Measurements from ENCODE around the gene NUCKS1.

Gene NUCKS1

DNA sequence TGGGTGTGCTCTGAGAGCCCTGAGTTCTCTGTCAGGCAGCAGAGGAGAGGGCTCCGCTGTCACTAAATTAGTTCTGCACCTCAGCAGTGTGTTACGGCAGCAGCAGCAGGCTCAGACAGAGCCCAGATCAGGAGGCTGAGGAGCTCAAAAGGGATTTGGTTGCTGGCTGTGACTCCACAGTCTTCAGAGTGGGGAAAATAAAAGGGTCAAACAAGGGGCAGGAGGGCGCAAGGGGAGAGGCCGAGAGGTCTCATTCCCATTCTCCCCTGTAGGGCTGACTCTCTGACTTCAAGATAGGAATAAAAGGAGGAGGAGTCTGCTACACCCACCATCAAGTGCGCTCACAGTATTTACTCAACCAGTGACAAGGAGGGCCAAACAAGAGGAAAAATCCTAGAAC is 60.5 kb downstream of the NUCKS1 start:
- DNase-seq (ENCODE audit: low read depth), result no peak
- TF ChIP-seq POLR2A (IDR thresholded peaks at IDR 0.05; ENCODE audit: extremely low read depth, insufficient read length), result no peak
- TF ChIP-seq, protein P1, sequence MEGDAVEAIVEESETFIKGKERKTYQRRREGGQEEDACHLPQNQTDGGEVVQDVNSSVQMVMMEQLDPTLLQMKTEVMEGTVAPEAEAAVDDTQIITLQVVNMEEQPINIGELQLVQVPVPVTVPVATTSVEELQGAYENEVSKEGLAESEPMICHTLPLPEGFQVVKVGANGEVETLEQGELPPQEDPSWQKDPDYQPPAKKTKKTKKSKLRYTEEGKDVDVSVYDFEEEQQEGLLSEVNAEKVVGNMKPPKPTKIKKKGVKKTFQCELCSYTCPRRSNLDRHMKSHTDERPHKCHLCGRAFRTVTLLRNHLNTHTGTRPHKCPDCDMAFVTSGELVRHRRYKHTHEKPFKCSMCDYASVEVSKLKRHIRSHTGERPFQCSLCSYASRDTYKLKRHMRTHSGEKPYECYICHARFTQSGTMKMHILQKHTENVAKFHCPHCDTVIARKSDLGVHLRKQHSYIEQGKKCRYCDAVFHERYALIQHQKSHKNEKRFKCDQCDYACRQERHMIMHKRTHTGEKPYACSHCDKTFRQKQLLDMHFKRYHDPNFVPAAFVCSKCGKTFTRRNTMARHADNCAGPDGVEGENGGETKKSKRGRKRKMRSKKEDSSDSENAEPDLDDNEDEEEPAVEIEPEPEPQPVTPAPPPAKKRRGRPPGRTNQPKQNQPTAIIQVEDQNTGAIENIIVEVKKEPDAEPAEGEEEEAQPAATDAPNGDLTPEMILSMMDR (IDR thresholded peaks at IDR 0.05; ENCODE audit: low read depth, low read length), result no peak

DNA sequence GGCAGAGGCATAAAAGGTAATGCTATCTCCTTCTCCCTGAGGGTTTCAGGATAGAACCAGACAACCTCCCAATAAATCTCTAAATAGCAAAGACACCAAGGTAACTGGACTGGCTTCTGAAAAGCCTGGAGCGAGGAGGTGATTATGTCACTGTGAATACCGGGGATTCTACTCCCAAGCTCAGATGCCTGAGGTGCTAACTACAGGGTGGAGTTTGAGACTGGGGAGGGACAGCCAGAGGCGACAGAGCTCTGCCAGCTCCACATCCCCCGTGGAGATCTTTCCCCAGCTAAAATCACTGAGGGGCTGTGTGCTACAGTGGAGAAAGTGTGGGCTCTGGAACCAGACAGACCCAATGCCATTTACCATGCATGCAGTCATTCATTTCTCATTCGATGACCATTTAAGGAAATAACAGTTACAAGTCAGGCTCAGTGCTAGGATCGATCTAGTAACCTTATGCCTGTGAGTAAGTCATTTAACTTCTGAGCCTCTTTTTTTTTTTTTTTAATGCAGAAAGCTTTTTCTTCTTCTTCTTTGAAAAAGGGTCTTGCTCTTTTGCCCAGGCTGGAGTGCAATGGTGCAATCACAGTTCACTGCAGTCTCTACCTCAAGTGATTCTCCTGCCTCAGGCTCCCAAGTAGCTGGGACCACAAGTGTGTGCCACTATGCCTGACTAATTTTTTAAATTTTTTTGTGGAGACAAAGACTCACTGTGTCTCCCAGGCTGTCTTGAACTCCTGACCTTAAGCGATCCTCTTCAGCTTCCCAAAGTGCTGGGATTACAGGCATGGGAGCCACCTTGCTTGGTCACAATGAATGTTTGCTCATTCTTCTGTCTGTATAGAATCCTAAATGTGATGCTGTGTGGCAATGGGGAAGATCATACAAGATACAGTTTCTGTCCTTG is 61.6 kb downstream of the NUCKS1 start:
- DNase-seq (ENCODE audit: low read depth), result no peak
- TF ChIP-seq, protein P2, sequence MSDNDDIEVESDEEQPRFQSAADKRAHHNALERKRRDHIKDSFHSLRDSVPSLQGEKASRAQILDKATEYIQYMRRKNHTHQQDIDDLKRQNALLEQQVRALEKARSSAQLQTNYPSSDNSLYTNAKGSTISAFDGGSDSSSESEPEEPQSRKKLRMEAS (IDR thresholded peaks at IDR 0.05; ENCODE audit: low read depth, low read length), result no peak
- TF ChIP-seq MYC (IDR thresholded peaks at IDR 0.05; ENCODE audit: low read depth, low read length), result no peak
- H3K4me3 ChIP-seq (ENCODE audit: low read depth, low read length), result no peak overlapping the region

More for the DNA sequence above, 60.5 kb downstream of the NUCKS1 start:
- H3K4me3 ChIP-seq (ENCODE audit: low read depth, low read length), result no peak overlapping the region

DNA sequence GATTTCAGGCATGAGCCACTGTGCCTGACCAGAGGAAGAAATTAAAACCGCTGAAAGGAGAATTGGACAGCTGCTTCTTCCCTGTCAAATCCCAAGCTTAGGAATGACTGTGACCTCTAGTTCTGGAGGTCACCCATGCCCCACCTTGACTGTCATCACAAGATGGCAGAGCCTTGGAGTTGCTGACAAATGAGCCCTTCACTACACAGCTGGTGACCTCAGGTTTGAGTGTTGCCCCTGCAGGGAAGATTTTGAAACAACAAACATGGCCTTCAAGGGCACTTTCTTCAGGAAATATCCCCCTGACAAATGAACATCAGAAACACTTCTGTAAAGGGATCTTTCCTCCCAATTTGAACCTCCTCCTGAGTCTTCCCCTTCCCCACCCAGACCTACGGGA is 62.7 kb downstream of the NUCKS1 start:
- TF ChIP-seq MYC (IDR thresholded peaks at IDR 0.05; ENCODE audit: low read depth, low read length) (no peak), POLR2A (IDR thresholded peaks at IDR 0.05; ENCODE audit: extremely low read depth, insufficient read length) (no peak)
- TF ChIP-seq, protein P1 (IDR thresholded peaks at IDR 0.05; ENCODE audit: low read depth, low read length), result no peak
- TF ChIP-seq, protein P2 (IDR thresholded peaks at IDR 0.05; ENCODE audit: low read depth, low read length), result no peak
- H3K4me3 ChIP-seq (ENCODE audit: low read depth, low read length), result no peak overlapping the region
- no peak for DNase-seq (ENCODE audit: low read depth)

DNA sequence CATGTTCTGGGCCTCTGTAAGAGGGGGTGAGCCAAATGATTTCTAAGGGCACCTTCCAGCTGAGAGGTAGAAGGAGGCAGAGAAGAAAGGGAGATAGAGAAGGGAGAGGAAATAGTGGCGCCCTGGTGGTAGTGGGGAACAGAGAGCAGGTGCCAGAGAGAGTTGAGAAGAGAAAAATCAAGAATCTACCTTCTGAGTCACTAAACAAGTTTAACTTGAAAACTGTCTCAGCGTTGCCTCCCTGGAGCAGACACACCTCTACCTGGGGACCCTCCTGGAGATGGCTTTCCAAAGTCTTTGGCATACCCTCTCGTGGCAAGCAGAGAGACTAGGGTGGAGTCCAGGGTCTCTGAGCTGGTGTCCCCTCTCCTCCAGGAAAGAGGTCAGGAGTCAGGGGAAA is 68.6 kb downstream of the NUCKS1 start:
- TF ChIP-seq, protein P1 (IDR thresholded peaks at IDR 0.05; ENCODE audit: low read depth, low read length), result no peak
- TF ChIP-seq POLR2A (IDR thresholded peaks at IDR 0.05; ENCODE audit: extremely low read depth, insufficient read length), result no peak
- TF ChIP-seq, protein P2 (IDR thresholded peaks at IDR 0.05; ENCODE audit: low read depth, low read length), result no peak
- no peak for TF ChIP-seq MYC (IDR thresholded peaks at IDR 0.05; ENCODE audit: low read depth, low read length)
- H3K4me3 ChIP-seq (ENCODE audit: low read depth, low read length), result no peak overlapping the region
- DNase-seq (ENCODE audit: low read depth), result no peak

DNA sequence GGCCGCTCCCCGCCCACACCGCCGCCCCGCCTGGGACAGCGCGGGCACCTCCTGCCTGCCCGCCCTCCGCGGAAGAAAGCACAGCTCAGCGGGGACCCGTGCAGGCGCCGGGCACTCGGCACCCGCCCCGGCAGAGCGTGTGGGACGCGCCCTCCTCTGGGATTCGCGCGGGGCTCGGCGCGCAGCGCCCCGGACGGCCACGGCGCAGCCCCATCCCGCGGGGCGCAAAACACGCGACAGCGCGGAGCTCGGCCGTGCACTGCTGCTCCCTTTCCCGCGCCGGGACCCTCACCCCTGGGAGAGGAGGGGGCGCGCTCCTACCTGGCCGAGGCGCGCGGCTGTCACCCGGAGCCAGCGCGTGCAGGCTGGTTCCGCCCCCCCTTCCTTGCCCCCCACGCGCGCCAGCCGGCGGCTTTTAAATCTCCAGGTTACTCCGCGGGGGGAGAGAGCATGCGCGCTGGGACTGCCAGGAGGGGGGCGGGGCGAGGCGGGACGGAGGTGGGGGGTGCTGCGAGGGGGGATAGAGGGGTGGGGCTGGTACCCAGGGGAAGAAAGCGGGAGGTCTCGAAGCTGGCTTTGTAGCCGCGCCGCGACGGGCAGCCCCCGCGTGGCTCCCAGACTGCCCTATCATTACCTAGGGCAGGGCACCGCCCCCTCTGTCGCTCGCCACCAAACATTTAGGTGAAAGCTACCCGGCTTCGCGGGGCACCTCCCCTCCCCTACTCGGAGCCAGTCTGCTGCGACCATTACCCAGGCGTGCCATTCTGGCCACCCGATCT is 69.7 kb downstream of the NUCKS1 start, which contains the start of gene SLC45A3:
SLC45A3 (minus strand) TSS at position 437 of the 779 bp plus-strand sequence. CDS start 15,853 bp downstream, outside the sequence.
- peak within 1 kb of the TSS; percentile 56 for H3K4me3 ChIP-seq (ENCODE audit: low read depth, low read length)
- TF ChIP-seq MYC (IDR thresholded peaks at IDR 0.05; ENCODE audit: low read depth, low read length), result peak; percentile 36; the same call in 1 of the 2 replicates
- no peak for TF ChIP-seq POLR2A (IDR thresholded peaks at IDR 0.05; ENCODE audit: extremely low read depth, insufficient read length)
- TF ChIP-seq, protein P1 (IDR thresholded peaks at IDR 0.05; ENCODE audit: low read depth, low read length), result no peak
- TF ChIP-seq, protein P2 (IDR thresholded peaks at IDR 0.05; ENCODE audit: low read depth, low read length), result 0 out of 2 replicates have a peak, but pooled peaks have one; percentile 7
- peak; percentile 53 for DNase-seq (ENCODE audit: low read depth)

Measured in NB4 (cell line).